BLaER1 (cell line): ENCODE measurements around the gene DUS1L.

ENCODE experiments used
- H3K27ac ChIP-seq: shearing (Covaris generic); formaldehyde crosslinking; 2 replicates; pipeline ENCODE4 v1.8.1; 2022
- H3K27me3 ChIP-seq: shearing (Covaris generic); formaldehyde crosslinking; 2 replicates; pipeline ENCODE4 v1.8.1; 2022
- H3K36me3 ChIP-seq: shearing (Covaris generic); formaldehyde crosslinking; 2 replicates; pipeline ENCODE4 v1.8.1; 2022
- H3K4me1 ChIP-seq: shearing (Covaris generic); formaldehyde crosslinking; 2 replicates; pipeline ENCODE4 v1.8.1; 2022
- H3K4me2 ChIP-seq: shearing (Covaris generic); formaldehyde crosslinking; 2 replicates; pipeline ENCODE4 v1.8.1; 2022
- H3K4me3 ChIP-seq: shearing (Covaris generic); formaldehyde crosslinking; 2 replicates; pipeline ENCODE4 v1.8.1; 2022
- H3K9ac ChIP-seq: shearing (Covaris generic); formaldehyde crosslinking; 2 replicates; pipeline ENCODE4 v1.8.1; 2022
- H3K9me3 ChIP-seq: shearing (Covaris generic); formaldehyde crosslinking; 2 replicates; pipeline ENCODE4 v1.8.1; 2022
- H4K20me1 ChIP-seq: shearing (Covaris generic); formaldehyde crosslinking; 2 replicates; pipeline ENCODE4 v1.8.1; 2022
- Cebpa-rat ChIP-seq: shearing (Covaris generic); IDR thresholded peaks from 2 replicates; pipeline ENCODE4 v1.8.1; 2022

Gene DUS1L

DNA sequence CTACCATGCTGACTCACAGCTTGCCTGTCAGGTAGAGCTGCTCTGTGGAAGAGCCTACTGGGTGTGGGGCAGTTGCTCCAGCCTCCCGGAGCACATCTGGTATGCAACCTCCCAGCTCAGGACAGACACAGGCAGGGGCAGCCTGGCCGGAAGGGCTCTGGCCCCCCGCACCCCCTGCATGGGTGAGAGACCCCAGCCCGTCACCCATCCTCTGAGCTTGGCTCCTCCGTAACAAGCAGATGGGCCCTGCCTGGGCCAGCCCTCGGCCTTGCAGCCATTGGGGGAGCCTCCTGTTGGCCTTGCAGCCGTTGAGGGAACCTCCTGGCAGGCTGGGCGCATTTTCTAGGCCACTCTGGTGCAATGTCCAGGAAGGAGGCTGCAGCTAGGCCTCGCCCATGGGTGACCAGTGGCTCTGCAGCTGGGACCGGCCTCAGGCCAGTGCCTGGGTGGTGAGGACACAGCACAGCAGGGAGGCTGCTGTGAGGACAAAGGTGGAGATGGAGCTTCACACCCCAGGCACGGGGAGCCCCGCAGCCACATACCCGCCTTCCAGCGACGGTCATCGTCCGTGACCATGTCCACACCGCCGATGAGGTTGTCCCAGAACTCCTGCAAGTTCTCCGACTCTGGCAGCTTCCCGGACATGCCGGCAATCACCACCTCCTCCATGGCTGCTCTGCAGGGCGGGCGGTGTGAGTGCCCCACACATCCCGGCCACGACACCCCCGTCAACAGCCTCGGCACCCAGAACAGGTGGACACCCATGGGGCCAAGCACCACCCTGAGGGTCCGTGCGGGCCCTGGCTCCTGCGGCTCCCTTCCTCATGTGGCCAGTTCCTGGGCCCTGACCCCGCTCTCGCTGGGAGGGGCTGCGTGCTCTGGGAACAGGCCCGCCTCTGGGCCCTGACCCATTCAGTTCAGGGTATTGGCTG is 30.4 kb upstream of the DUS1L start:
- H3K9me3 ChIP-seq: no peaks in the 10 kb centered on the region
- peak overlapping the region; percentile 98 for H3K27ac ChIP-seq
- no peaks in the 10 kb centered on the region for H3K27me3 ChIP-seq
- H4K20me1 ChIP-seq: peaks cover 59% of the 10 kb centered on the region
- H3K4me2 ChIP-seq: peak overlapping the region; percentile 100
- peak overlapping the region; percentile 98 for H3K9ac ChIP-seq
- TF ChIP-seq Cebpa-rat: no peak
- H3K4me3 ChIP-seq: peak overlapping the region; percentile 95
- H3K36me3 ChIP-seq: peaks cover 56% of the 10 kb centered on the region
- H3K4me1 ChIP-seq: peaks cover 41% of the 10 kb centered on the region

DNA sequence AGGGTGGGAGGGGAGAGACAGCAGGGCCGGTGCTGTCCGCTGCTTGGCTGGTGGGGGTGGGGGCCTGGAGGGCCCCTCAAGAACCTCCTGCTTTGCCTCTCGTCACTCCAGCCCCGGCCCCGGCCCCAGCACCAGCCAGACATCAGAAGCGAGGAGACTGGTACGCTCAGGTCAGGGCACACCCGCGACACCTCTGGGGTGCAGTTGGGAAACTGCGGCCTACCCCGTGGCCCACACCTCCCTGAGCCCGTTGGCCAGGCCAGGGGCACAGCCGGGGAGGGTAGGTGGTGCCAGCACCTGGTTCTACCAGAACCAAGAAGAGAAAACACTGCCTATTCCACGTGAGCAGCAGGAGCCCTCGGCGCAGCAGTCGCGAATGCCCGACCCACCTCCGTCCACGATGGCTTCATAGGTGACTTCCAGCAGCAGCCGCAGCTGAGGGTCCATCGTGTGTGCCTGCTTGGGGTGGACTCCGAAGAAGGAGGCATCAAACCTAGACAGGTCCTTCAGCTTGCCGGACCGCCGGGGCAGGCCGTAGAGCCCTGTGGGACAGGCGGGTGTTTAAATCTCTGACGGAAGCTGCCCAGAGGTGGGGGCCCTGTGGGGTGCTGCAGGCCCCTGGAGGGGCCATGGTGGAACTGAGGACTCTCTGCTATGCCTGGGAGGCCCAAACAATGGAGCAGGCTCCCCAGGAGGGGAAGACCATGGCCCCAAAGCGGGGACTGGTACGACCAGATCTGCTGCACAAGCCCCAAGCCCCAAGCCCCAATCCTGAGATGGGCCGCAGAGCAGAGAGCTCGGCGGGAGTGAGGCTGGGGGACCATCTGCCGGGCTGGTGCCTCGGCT is 29.6 kb upstream of the DUS1L start:
- Histone ChIP-seq H3K27ac (no peak overlapping the region), H3K4me1 (peaks cover 32% of the 10 kb centered on the region), H3K9ac (peak overlapping the region; percentile 98; the same call in 1 of the 2 replicates), H3K4me3 (no peak overlapping the region), H3K9me3 (no peaks in the 10 kb centered on the region), H3K27me3 (no peaks in the 10 kb centered on the region), H4K20me1 (peaks cover 68% of the 10 kb centered on the region), H3K36me3 (peaks cover 65% of the 10 kb centered on the region), H3K4me2 (peak overlapping the region; percentile 100; the same call in 1 of the 2 replicates)
- TF ChIP-seq Cebpa-rat: no peak

DNA sequence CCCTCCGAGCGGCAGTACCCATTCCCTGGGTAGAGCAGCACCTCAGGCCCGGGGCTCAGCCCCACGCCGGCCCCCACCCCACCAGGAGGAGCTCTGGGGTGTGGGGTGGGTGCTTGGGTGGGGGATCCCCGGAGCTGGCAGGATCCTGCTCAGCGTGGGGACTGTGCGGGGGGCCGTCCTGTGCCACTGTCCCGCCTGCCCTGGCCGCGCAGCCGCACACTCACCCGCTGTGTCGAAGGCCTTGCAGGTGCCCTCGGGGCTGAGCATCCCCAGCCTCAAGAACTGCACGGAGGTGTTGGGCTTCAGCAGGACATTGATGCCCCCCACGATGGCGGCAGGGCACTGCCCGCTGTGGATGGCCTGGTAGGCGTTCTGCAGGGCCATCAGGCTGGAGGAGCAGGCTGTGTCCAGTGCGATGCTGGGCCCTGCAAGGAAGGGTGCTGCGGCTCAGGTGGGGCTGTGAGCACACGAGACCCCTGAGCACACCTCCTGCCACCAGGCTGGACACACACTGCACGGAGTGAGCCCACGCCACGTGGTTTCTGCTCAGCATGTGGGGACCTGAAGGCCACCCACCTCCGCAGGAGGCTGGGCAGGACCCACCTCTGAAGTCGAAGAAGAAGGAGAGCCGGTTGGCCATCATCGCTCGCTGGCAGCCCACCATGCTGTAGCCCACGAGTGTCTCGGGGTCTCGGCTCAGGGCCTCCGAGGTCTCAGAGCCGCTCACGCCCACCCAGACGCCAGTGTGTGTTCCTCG is 27.6 kb upstream of the DUS1L start:
- no peaks in the 10 kb centered on the region for H3K27me3 ChIP-seq
- peaks cover 88% of the 10 kb centered on the region for H4K20me1 ChIP-seq
- H3K4me1 ChIP-seq: peaks cover 20% of the 10 kb centered on the region
- no peak overlapping the region for H3K9ac ChIP-seq
- H3K9me3 ChIP-seq: no peaks in the 10 kb centered on the region
- H3K4me2 ChIP-seq: no peak overlapping the region
- H3K4me3 ChIP-seq: no peak overlapping the region
- TF ChIP-seq Cebpa-rat: no peak
- peaks cover 85% of the 10 kb centered on the region for H3K36me3 ChIP-seq
- H3K27ac ChIP-seq: no peak overlapping the region

DNA sequence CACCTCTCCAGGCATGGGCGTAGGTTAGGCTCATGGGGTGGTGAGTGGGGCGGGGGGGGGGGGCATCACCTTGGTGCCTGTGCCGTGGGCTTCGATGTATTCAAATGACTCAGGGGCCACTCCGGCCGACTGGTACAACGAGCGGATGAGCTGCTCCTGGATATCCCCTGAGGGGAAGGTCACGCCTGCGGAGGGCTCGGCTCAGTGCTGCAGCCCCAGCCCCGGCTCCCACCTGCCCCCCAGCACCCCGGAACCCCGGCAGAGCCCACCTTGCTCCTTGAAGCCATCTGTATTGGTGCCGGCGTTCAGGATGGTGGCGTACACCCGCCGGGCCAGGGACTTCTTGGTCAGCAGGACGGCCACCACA is 27.0 kb upstream of the DUS1L start:
- H3K36me3 ChIP-seq: peaks cover 90% of the 10 kb centered on the region
- peaks cover 20% of the 10 kb centered on the region for H3K4me1 ChIP-seq
- H3K9me3 ChIP-seq: no peaks in the 10 kb centered on the region
- peaks cover 94% of the 10 kb centered on the region for H4K20me1 ChIP-seq
- H3K4me3 ChIP-seq: no peak overlapping the region
- no peak overlapping the region for H3K4me2 ChIP-seq
- no peak overlapping the region for H3K9ac ChIP-seq
- TF ChIP-seq Cebpa-rat: no peak
- no peaks in the 10 kb centered on the region for H3K27me3 ChIP-seq
- no peak overlapping the region for H3K27ac ChIP-seq

DNA sequence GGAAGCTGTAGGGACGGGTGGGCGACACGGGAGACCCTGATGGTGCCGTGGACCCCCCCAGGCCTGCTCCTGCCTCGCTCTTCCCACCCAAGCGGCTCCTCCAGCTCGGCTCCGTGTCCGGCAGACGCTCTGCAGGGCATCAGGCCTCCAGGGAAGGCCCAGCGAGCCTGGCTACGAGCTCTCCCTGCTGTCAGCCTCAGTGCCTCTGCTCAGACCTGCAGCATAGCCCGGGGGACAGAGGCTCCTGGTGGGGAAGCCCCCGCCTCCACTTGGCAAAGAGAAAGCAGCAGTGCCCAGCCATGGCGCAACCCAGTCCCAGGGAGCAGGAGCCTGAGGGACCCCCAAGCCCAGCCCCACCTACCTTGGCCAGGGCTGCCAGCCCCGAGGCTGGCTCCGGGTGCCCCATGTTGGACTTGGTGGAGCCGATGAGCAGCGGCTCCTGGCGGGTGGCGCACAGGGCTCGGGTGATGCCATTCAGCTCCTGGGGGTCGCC is 26.5 kb upstream of the DUS1L start:
- Histone ChIP-seq H3K4me3 (no peak overlapping the region), H3K27me3 (no peaks in the 10 kb centered on the region), H3K27ac (no peak overlapping the region), H3K4me2 (no peak overlapping the region), H3K9ac (no peak overlapping the region), H3K36me3 (peaks cover 95% of the 10 kb centered on the region), H3K9me3 (no peaks in the 10 kb centered on the region), H4K20me1 (peaks cover 94% of the 10 kb centered on the region), H3K4me1 (peaks cover 20% of the 10 kb centered on the region)
- no peak for TF ChIP-seq Cebpa-rat

DNA sequence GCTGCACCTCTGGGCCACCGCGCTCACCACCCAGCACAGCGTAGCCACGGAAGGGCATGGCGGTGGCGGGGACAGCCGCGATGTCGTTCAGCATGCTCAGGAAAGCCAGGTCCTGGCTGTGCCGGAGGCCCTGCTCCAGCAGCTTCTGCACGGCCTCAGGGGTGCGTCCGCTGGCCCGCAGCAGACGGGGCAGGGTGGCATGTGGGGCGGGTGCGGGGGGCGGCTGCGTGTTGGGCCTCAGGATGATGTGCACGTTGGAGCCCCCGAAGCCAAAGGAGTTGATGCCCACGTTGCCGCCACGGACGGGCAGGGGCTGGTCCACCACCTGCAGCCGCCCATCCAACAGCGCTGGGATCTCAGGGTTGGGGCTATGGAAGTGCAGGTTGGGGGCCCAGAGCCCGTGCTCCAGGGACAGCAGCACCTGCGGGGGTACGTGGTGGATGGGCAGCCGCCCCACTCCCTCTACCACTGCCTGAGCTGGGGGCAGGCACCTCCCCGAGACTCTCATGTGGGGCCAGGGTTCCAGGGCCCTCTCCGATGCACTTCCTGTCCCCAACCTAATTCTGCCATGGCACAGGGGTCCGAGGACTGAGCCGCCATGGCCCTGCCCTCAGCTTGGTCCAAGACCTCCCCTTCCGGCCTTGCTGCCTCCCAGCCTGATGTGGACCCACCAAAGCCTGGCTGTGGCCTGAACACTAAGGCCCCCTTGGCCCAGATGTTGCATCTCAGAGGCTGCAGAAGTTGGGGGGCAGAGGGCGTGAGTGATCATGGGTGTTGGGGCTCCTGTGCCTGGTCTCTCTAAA is 25.9 kb upstream of the DUS1L start:
- H3K9me3 ChIP-seq: no peaks in the 10 kb centered on the region
- no peak overlapping the region for H3K27ac ChIP-seq
- TF ChIP-seq Cebpa-rat: no peak
- H3K36me3 ChIP-seq: peaks cover 98% of the 10 kb centered on the region
- H3K4me3 ChIP-seq: no peak overlapping the region
- H4K20me1 ChIP-seq: peaks cover 94% of the 10 kb centered on the region
- no peak overlapping the region for H3K4me2 ChIP-seq
- H3K27me3 ChIP-seq: no peaks in the 10 kb centered on the region
- H3K9ac ChIP-seq: no peak overlapping the region
- H3K4me1 ChIP-seq: peaks cover 15% of the 10 kb centered on the region

DNA sequence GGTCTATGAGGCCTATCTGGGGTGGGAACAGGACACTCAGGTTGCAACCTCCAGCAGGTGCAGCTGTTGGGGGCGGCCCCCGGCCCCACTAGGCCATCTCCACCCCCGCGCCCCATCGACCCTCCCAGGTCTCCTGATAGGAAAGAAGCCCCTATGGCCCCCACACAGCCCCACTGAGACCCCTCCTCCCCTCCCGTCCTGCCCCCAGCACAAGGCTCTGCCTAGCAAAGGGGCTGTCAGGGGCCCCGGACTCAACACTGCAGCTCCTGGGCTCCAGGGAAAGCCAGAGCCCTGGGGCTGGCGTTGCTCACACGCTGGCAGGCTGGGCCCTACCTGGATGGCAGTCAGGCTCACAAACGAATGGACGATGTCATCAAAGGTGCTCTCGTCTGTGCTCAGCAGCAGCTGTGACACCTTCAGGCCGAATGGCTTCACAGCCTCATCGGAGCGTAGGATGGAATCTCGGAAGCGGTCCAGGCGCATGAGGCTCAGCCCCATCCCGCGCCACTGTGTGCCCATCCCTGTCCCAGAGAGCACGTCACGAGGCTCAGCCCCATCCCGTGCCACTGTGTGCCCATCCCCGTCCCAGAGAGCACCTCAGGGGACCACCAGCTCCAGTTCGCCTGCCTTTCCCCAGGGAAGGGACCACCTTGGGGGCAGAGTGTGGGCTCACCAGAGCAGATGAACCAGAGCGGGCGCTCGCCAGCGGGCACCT is 25.1 kb upstream of the DUS1L start:
- Histone ChIP-seq H3K36me3 (peaks cover 98% of the 10 kb centered on the region), H3K27ac (no peak overlapping the region), H3K9me3 (no peaks in the 10 kb centered on the region), H3K27me3 (no peaks in the 10 kb centered on the region), H3K9ac (no peak overlapping the region; the same call in 1 of the 2 replicates), H3K4me3 (no peak overlapping the region), H3K4me2 (no peak overlapping the region), H4K20me1 (peaks cover 94% of the 10 kb centered on the region), H3K4me1 (peaks cover 10% of the 10 kb centered on the region)
- no peak for TF ChIP-seq Cebpa-rat
